MM.1S (cell line): Measurements from ENCODE around the gene FADD.

Source experiments
- DNase-seq: peaks from one replicate; pipeline ENCODE4 v3.0.0-alpha.2; 2015
- H2AFZ ChIP-seq: fragments of 300-600 bp; sonication (generic); 2 replicates; pipeline ENCODE4 v1.6.0; 2016; ENCODE audit warnings: antibody characterized with exemption, low read length
- H3F3A ChIP-seq: fragments of 300-600 bp; sonication (generic); 2 replicates; pipeline ENCODE4 v1.6.1; 2016; ENCODE audit warnings: mild to moderate bottlenecking, antibody characterized with exemption, low read length, moderate library complexity, mixed read lengths; ENCODE audit not compliant: insufficient read depth
- H3K27ac ChIP-seq: fragments of 300-600 bp; sonication (generic); 2 replicates; pipeline ENCODE4 v1.5.1; 2016; ENCODE audit warnings: mild to moderate bottlenecking, low read length
- H3K27me3 ChIP-seq: fragments of 300-600 bp; sonication (generic); replicated peaks from 2 replicates; pipeline ENCODE4 v1.6.0; 2016; ENCODE audit warnings: low read length; ENCODE audit not compliant: insufficient read depth
- H3K36me3 ChIP-seq: fragments of 300-600 bp; sonication (generic); replicated peaks from 2 replicates; pipeline ENCODE4 v1.6.1; 2016; ENCODE audit warnings: mild to moderate bottlenecking, low read length, mixed read lengths; ENCODE audit not compliant: insufficient read depth
- H3K4me1 ChIP-seq: fragments of 300-600 bp; sonication (generic); 2 replicates; pipeline ENCODE4 v1.6.1; 2016; ENCODE audit warnings: low read length, mixed read lengths
- H3K4me2 ChIP-seq: fragments of 300-600 bp; sonication (generic); 2 replicates; pipeline ENCODE4 v1.6.0; 2016; ENCODE audit warnings: low read depth, low read length
- H3K4me3 ChIP-seq: fragments of 300-600 bp; sonication (generic); 2 replicates; pipeline ENCODE4 v1.5.1; 2016; ENCODE audit warnings: low read length, mixed read lengths
- H3K79me2 ChIP-seq: fragments of 300-600 bp; sonication (generic); 2 replicates; pipeline ENCODE4 v1.6.1; 2016; ENCODE audit warnings: mixed run types, low read length, mixed read lengths
- H3K9ac ChIP-seq: fragments of 300-600 bp; sonication (generic); 2 replicates; pipeline ENCODE4 v1.6.1; 2016; ENCODE audit warnings: low read length, mixed read lengths
- H3K9me2 ChIP-seq: fragments of 300-600 bp; sonication (generic); replicated peaks from 2 replicates; pipeline ENCODE4 v1.6.1; 2016; ENCODE audit warnings: mild to moderate bottlenecking, low read length, mixed read lengths; ENCODE audit not compliant: insufficient read depth
- H3K9me3 ChIP-seq: fragments of 300-600 bp; sonication (generic); replicated peaks from 2 replicates; pipeline ENCODE4 v1.6.1; 2016; ENCODE audit warnings: mild to moderate bottlenecking, low read length, mixed read lengths; ENCODE audit not compliant: insufficient read depth
- H4K20me1 ChIP-seq: fragments of 300-600 bp; sonication (generic); 2 replicates; pipeline ENCODE4 v1.6.1; 2016; ENCODE audit warnings: mild to moderate bottlenecking, low read length, moderate library complexity, mixed read lengths; ENCODE audit not compliant: insufficient read depth
- EZH2 ChIP-seq: fragments of 300-600 bp; sonication (generic); optimal IDR thresholded peaks from 2 replicates; pipeline ENCODE3; 2017; ENCODE audit warnings: low read depth, mild to moderate bottlenecking, antibody characterized with exemption, low read length, mixed read lengths
- EZH2phosphoT487 ChIP-seq: fragments of 300-600 bp; sonication (generic); IDR thresholded peaks from 2 replicates; pipeline ENCODE4 v1.6.1; 2018; ENCODE audit warnings: antibody characterized with exemption, low read length
- TF ChIP-seq, protein P1 (sequence below): fragments of 300-600 bp; sonication (generic); IDR thresholded peaks from 2 replicates; pipeline ENCODE4 v1.5.1; 2016; ENCODE audit warnings: antibody characterized with exemption, low read length, mixed read lengths

Gene FADD

GRCh38 chr11:70241709-70242108, 38.6 kb downstream of the FADD start:
- H3K4me3 ChIP-seq = no peak overlapping the region
- peaks cover 85% of the 10 kb centered on the region for H3K27me3 ChIP-seq
- TF ChIP-seq EZH2phosphoT487 (no peak), EZH2 (no peak)
- TF ChIP-seq, protein P1, sequence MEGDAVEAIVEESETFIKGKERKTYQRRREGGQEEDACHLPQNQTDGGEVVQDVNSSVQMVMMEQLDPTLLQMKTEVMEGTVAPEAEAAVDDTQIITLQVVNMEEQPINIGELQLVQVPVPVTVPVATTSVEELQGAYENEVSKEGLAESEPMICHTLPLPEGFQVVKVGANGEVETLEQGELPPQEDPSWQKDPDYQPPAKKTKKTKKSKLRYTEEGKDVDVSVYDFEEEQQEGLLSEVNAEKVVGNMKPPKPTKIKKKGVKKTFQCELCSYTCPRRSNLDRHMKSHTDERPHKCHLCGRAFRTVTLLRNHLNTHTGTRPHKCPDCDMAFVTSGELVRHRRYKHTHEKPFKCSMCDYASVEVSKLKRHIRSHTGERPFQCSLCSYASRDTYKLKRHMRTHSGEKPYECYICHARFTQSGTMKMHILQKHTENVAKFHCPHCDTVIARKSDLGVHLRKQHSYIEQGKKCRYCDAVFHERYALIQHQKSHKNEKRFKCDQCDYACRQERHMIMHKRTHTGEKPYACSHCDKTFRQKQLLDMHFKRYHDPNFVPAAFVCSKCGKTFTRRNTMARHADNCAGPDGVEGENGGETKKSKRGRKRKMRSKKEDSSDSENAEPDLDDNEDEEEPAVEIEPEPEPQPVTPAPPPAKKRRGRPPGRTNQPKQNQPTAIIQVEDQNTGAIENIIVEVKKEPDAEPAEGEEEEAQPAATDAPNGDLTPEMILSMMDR = no peak
- no peaks in the 10 kb centered on the region for H3K79me2 ChIP-seq
- H3K9me3 ChIP-seq = no peaks in the 10 kb centered on the region
- H3F3A ChIP-seq = no peaks in the 10 kb centered on the region
- no peak overlapping the region for H2AFZ ChIP-seq
- no peak overlapping the region for H3K9ac ChIP-seq
- no peaks in the 10 kb centered on the region for H4K20me1 ChIP-seq
- H3K27ac ChIP-seq = no peak overlapping the region
- DNase-seq = no peak
- H3K4me1 ChIP-seq = no peaks in the 10 kb centered on the region
- H3K4me2 ChIP-seq = no peak overlapping the region
- no peaks in the 10 kb centered on the region for H3K36me3 ChIP-seq
- H3K9me2 ChIP-seq = no peaks in the 10 kb centered on the region

GRCh38 chr11:70242885-70243284, 39.8 kb downstream of the FADD start:
- no peaks in the 10 kb centered on the region for H3K9me2 ChIP-seq
- no peak overlapping the region for H2AFZ ChIP-seq
- H3K4me2 ChIP-seq = no peak overlapping the region
- H3K27ac ChIP-seq = no peak overlapping the region
- H3K9me3 ChIP-seq = no peaks in the 10 kb centered on the region
- H4K20me1 ChIP-seq = no peaks in the 10 kb centered on the region
- no peak for TF ChIP-seq EZH2
- TF ChIP-seq EZH2phosphoT487 = no peak
- TF ChIP-seq, protein P1 = no peak
- H3K27me3 ChIP-seq = peaks cover 92% of the 10 kb centered on the region
- H3K4me1 ChIP-seq = no peaks in the 10 kb centered on the region
- H3F3A ChIP-seq = no peaks in the 10 kb centered on the region
- H3K9ac ChIP-seq = no peak overlapping the region
- H3K36me3 ChIP-seq = no peaks in the 10 kb centered on the region
- H3K4me3 ChIP-seq = no peak overlapping the region
- DNase-seq = no peak
- no peaks in the 10 kb centered on the region for H3K79me2 ChIP-seq

DNA sequence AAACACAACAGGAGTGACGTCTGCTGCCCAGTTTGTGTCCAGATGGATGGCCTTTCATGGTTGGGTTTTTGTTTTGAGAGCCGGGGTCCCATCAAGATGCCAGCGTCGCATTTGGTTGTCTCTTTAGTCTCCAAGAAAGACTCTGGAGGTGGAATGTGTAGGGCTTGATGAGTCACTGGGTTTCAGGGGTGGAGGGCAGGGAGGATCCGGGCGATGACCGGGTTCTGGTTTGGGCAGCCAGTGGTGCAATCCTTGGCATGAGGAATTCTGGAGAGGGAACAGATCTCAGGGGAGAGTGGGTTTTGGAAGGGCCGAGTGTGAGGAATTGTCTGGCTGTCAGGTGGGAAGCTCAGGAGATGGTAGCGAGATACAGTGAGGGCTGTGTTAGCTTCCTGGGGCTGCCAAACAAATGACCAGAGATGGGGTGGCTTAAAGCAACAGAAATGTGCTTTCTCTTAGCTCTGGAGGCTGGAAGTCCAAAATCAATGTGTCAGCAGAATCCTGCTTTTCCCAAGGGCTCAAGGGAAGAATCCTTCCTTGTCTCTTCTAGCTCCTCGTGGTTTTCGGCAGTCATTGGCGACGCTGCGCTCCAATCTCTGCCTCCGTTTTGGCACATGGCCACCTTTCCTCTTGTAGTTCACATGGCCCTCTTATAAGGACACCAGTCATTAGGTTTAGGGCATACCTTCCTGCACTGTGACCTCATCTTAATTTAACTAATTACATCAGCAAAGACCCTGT, 41.0 kb downstream of the FADD start:
- no peaks in the 10 kb centered on the region for H3K9me3 ChIP-seq
- H3K27me3 ChIP-seq = peaks cover 93% of the 10 kb centered on the region
- no peaks in the 10 kb centered on the region for H3K36me3 ChIP-seq
- no peaks in the 10 kb centered on the region for H3F3A ChIP-seq
- H3K9ac ChIP-seq = no peak overlapping the region
- no peak for DNase-seq
- H2AFZ ChIP-seq = no peak overlapping the region
- TF ChIP-seq EZH2 (no peak), EZH2phosphoT487 (no peak)
- no peaks in the 10 kb centered on the region for H3K9me2 ChIP-seq
- no peaks in the 10 kb centered on the region for H3K4me1 ChIP-seq
- H3K4me2 ChIP-seq = no peak overlapping the region
- no peaks in the 10 kb centered on the region for H4K20me1 ChIP-seq
- no peak overlapping the region for H3K4me3 ChIP-seq
- H3K27ac ChIP-seq = no peak overlapping the region
- H3K79me2 ChIP-seq = no peaks in the 10 kb centered on the region

GRCh38 chr11:70244698-70245097, 41.6 kb downstream of the FADD start:
- H3K9ac ChIP-seq = no peak overlapping the region
- no peaks in the 10 kb centered on the region for H3F3A ChIP-seq
- DNase-seq = no peak
- H3K9me2 ChIP-seq = no peaks in the 10 kb centered on the region
- H3K36me3 ChIP-seq = no peaks in the 10 kb centered on the region
- TF ChIP-seq EZH2 (no peak), EZH2phosphoT487 (no peak)
- TF ChIP-seq, protein P1 = no peak
- H3K4me2 ChIP-seq = no peak overlapping the region
- H2AFZ ChIP-seq = no peak overlapping the region
- peaks cover 93% of the 10 kb centered on the region for H3K27me3 ChIP-seq
- H3K9me3 ChIP-seq = no peaks in the 10 kb centered on the region
- H3K4me3 ChIP-seq = no peak overlapping the region
- H4K20me1 ChIP-seq = no peaks in the 10 kb centered on the region
- no peaks in the 10 kb centered on the region for H3K79me2 ChIP-seq
- H3K4me1 ChIP-seq = no peaks in the 10 kb centered on the region
- no peak overlapping the region for H3K27ac ChIP-seq
